Nephron progenitor cell (in vitro differentiated cells): Measurements from ENCODE around the gene LLGL1.

Source experiments
- DNase-seq: peaks from one replicate; pipeline ENCODE4 v3.0.0; 2021
- H3K27ac Mint-ChIP-seq: 2 replicates; pipeline ENCODE4 v1.8.0; 2021; ENCODE audit warnings: mild to moderate bottlenecking, moderate library complexity, mixed read lengths
- H3K27me3 Mint-ChIP-seq: 2 replicates; pipeline ENCODE4 v1.8.0; 2021; ENCODE audit warnings: mild to moderate bottlenecking, low read depth, mixed read lengths; ENCODE audit not compliant: poor library complexity
- H3K36me3 Mint-ChIP-seq: 2 replicates; pipeline ENCODE4 v1.8.0; 2021; ENCODE audit warnings: low read depth, mixed read lengths
- H3K4me1 Mint-ChIP-seq: 2 replicates; pipeline ENCODE4 v1.8.0; 2021; ENCODE audit warnings: mixed read lengths
- H3K4me3 Mint-ChIP-seq: 2 replicates; pipeline ENCODE4 v1.8.0; 2021; ENCODE audit warnings: mild to moderate bottlenecking, moderate library complexity, mixed read lengths
- H3K9me3 Mint-ChIP-seq: 2 replicates; pipeline ENCODE4 v1.8.0; 2021; ENCODE audit warnings: mild to moderate bottlenecking, moderate library complexity, mixed read lengths
- CTCF ChIP-seq: fragments of 200-600 bp; sonication (generic); IDR thresholded peaks from 2 replicates; pipeline ENCODE4 v1.5.0; 2021; ENCODE audit warnings: antibody characterized with exemption

The LLGL1 gene

GRCh38 chr17:18233803-18234518 is 8.5 kb downstream of the LLGL1 start:
- no peak for DNase-seq
- H3K9me3 Mint-ChIP-seq, result no peaks in the 10 kb centered on the region

GRCh38 chr17:18234853-18235380 is 9.5 kb downstream of the LLGL1 start:
- Mint-ChIP-seq H3K27ac (no peak overlapping the region), H3K9me3 (no peaks in the 10 kb centered on the region), H3K4me1 (peaks cover 24% of the 10 kb centered on the region), H3K36me3 (peaks cover 33% of the 10 kb centered on the region), H3K4me3 (no peak overlapping the region), H3K27me3 (no peaks in the 10 kb centered on the region)
- no peak for DNase-seq
- no peak for TF ChIP-seq CTCF

More at GRCh38 chr17:18233803-18234518, 8.5 kb downstream of the LLGL1 start:
- Mint-ChIP-seq H3K27ac (no peak overlapping the region), H3K36me3 (peaks cover 25% of the 10 kb centered on the region), H3K4me3 (no peak overlapping the region), H3K4me1 (peaks cover 33% of the 10 kb centered on the region), H3K27me3 (no peaks in the 10 kb centered on the region)
- TF ChIP-seq CTCF, result no peak

GRCh38 chr17:18235743-18236256 is 10.4 kb downstream of the LLGL1 start:
- TF ChIP-seq CTCF, result no peak
- H3K36me3 Mint-ChIP-seq, result peaks cover 33% of the 10 kb centered on the region
- H3K4me1 Mint-ChIP-seq, result peaks cover 17% of the 10 kb centered on the region
- no peak for DNase-seq
- no peaks in the 10 kb centered on the region for H3K9me3 Mint-ChIP-seq
- peak overlapping the region; percentile 48 for H3K27ac Mint-ChIP-seq
- H3K27me3 Mint-ChIP-seq, result no peaks in the 10 kb centered on the region
- H3K4me3 Mint-ChIP-seq, result no peak overlapping the region

GRCh38 chr17:18236494-18236893 is 11.1 kb downstream of the LLGL1 start:
- H3K36me3 Mint-ChIP-seq, result peaks cover 33% of the 10 kb centered on the region
- peaks cover 10% of the 10 kb centered on the region for H3K4me1 Mint-ChIP-seq
- no peak for TF ChIP-seq CTCF
- H3K9me3 Mint-ChIP-seq, result no peaks in the 10 kb centered on the region
- no peak for DNase-seq
- no peak overlapping the region for H3K4me3 Mint-ChIP-seq
- H3K27ac Mint-ChIP-seq, result no peak overlapping the region
- no peaks in the 10 kb centered on the region for H3K27me3 Mint-ChIP-seq

GRCh38 chr17:18237461-18237860 is 12.0 kb downstream of the LLGL1 start:
- no peak for TF ChIP-seq CTCF
- no peak for DNase-seq
- peaks cover 33% of the 10 kb centered on the region for H3K36me3 Mint-ChIP-seq
- peaks cover 4% of the 10 kb centered on the region for H3K4me1 Mint-ChIP-seq
- no peak overlapping the region for H3K27ac Mint-ChIP-seq
- H3K9me3 Mint-ChIP-seq, result no peaks in the 10 kb centered on the region
- no peaks in the 10 kb centered on the region for H3K27me3 Mint-ChIP-seq
- H3K4me3 Mint-ChIP-seq, result no peak overlapping the region

- H3K4me3 Mint-ChIP-seq, result no peak overlapping the region
- no peaks in the 10 kb centered on the region for H3K9me3 Mint-ChIP-seq
- H3K27ac Mint-ChIP-seq, result no peak overlapping the region
- no peak for TF ChIP-seq CTCF
- H3K27me3 Mint-ChIP-seq, result no peaks in the 10 kb centered on the region
- no peak for DNase-seq
- peaks cover 4% of the 10 kb centered on the region for H3K4me1 Mint-ChIP-seq
- H3K36me3 Mint-ChIP-seq, result peaks cover 33% of the 10 kb centered on the region
Measured at GRCh38 chr17:18238299-18238698, 12.9 kb downstream of the LLGL1 start.
